ENCODE results near the gene CYP11A1. TPM values are rescaled to one million over a fixed set of nuclear protein-coding genes. Genes with fewer than 3 reads are reported as not detected.

Gene CYP11A1
- total and polyA plus RNA-seq, 8 donors: 2.5 to 10.2 (median 4.2) TPM; not detected in 4

GRCh38 chr15:74397239-74398068 lies 30.0 kb upstream of the CYP11A1 start:
- Histone ChIP-seq H3K4me3 (no peak overlapping the region), H3K27ac (peak overlapping the region in 4 of 5 donors; percentile 25 to 76 (median 40)), H3K4me1 (peaks cover 0 to 44% (median 15%) of the 10 kb centered on the region in 4 donors), H3K9me3 (no peaks in the 10 kb centered on the region), H3K36me3 (no peaks in the 10 kb centered on the region), H3K27me3 (peaks cover 0 to 26% (median 0%) of the 10 kb centered on the region in 3 donors)
- 82 to 95% (median 90%) methylated on average over 6 of the region's 6 CpGs for WGBS, 5 donors
- no peak for TF ChIP-seq EP300 (IDR thresholded peaks at IDR 0.05)
- no peak for TF ChIP-seq CTCF (IDR thresholded peaks at IDR 0.05)
- no peak for TF ChIP-seq POLR2A (IDR thresholded peaks at IDR 0.05)
- no peak for TF ChIP-seq POLR2AphosphoS5 (IDR thresholded peaks at IDR 0.05)
- intact Hi-C loops (cut with DNase I; ENCODE audit: low total_unique reads): no loop called here
- DNase-seq: no peak

GRCh38 chr15:74396445-74397238 lies 29.2 kb upstream of the CYP11A1 start:
- peaks cover 0 to 37% (median 14%) of the 10 kb centered on the region in 4 donors for H3K4me1 ChIP-seq
- no peaks in the 10 kb centered on the region for H3K9me3 ChIP-seq
- intact Hi-C loops (cut with DNase I; ENCODE audit: low total_unique reads): no loop called here
- peak overlapping the region; percentile 9 to 76 (median 26) for H3K27ac ChIP-seq
- H3K4me3 ChIP-seq: no peak overlapping the region
- 58 to 73% (median 68%) methylated on average over 5 to 9 of the region's 9 CpGs for WGBS, 5 donors
- TF ChIP-seq CTCF (IDR thresholded peaks at IDR 0.05) (no peak), POLR2AphosphoS5 (IDR thresholded peaks at IDR 0.05) (peak in 2 of 3 donors; percentile 43 to 49)
- DNase-seq: peak; percentile 52 to 90
- no peaks in the 10 kb centered on the region for H3K36me3 ChIP-seq
- H3K27me3 ChIP-seq: peaks cover 0 to 18% (median 0%) of the 10 kb centered on the region in 3 donors

- Histone ChIP-seq H3K4me1 (peaks cover 0 to 32% (median 14%) of the 10 kb centered on the region in 4 donors), H3K27ac (peak overlapping the region in 1 of 5 donors; percentile 76), H3K4me3 (no peak overlapping the region), H3K9me3 (no peaks in the 10 kb centered on the region), H3K27me3 (peaks cover 0 to 12% (median 0%) of the 10 kb centered on the region in 3 donors), H3K36me3 (no peaks in the 10 kb centered on the region)
- no peak for TF ChIP-seq POLR2AphosphoS5 (IDR thresholded peaks at IDR 0.05)
- no peak for TF ChIP-seq POLR2A (IDR thresholded peaks at IDR 0.05)
- no peak for TF ChIP-seq CTCF (IDR thresholded peaks at IDR 0.05)
- no peak for TF ChIP-seq EP300 (IDR thresholded peaks at IDR 0.05)
- DNase-seq: no peak
- intact Hi-C loops (cut with DNase I; ENCODE audit: low total_unique reads): no loop called here
- 71 to 80% (median 76%) methylated on average over 10 of the region's 10 CpGs for WGBS, 5 donors
Observed at GRCh38 chr15:74396146-74396438, 28.6 kb upstream of the CYP11A1 start.

- 86 to 90% (median 88%) methylated on average over 12 to 17 of the region's 17 CpGs for WGBS, 5 donors
- Histone ChIP-seq H3K27me3 (peaks cover 0 to 10% (median 0%) of the 10 kb centered on the region in 3 donors), H3K27ac (peak overlapping the region in 1 of 5 donors; percentile 76), H3K36me3 (no peaks in the 10 kb centered on the region), H3K4me1 (peaks cover 0 to 28% (median 13%) of the 10 kb centered on the region in 4 donors), H3K4me3 (no peak overlapping the region), H3K9me3 (no peaks in the 10 kb centered on the region)
- no peak for DNase-seq
- intact Hi-C loops (cut with DNase I; ENCODE audit: low total_unique reads): no loop called here
- TF ChIP-seq POLR2AphosphoS5 (IDR thresholded peaks at IDR 0.05) (no peak), CTCF (IDR thresholded peaks at IDR 0.05) (no peak), EP300 (IDR thresholded peaks at IDR 0.05) (no peak), POLR2A (IDR thresholded peaks at IDR 0.05) (no peak)
Observed at GRCh38 chr15:74395319-74396145, 28.1 kb upstream of the CYP11A1 start.

All from stomach (tissue), 9 donors.